HepG2 (cell line): ENCODE results near the gene INHBC. TPM values are rescaled to one million over a fixed set of nuclear protein-coding genes. Genes with fewer than 3 reads are reported as not detected.
A peak's percentile ranks its signal among the peaks of the same experiment; 100 is the strongest.

Experiments
- ATAC-seq: fragments of 200-7000 bp; cut with Tn5 transposase; 3 replicates; pipeline ENCODE4 v1.9.1; 2020; ENCODE audit warnings: mild to moderate bottlenecking, moderate library complexity
- BruUV-seq: library from RNA; stranded (reverse); fragments of 400-500 nt; replicated peaks from 2 replicates; lab custom pipeline; 2021; lab: Mats Ljungman, UMichigan
- CTCF ChIA-PET: fragments of 300-600 bp; formaldehyde crosslinking; extraction: SDS; loops from one replicate; lab custom pipeline; 2021; ENCODE audit warnings: low total read pairs, inconsistent platforms, low intra/inter-chr PET ratio; lab: Yijun Ruan, JAX
- POLR2A ChIA-PET: fragments of 350-600 bp; sonication (Branson Sonifier 250); formaldehyde crosslinking; loops from one replicate; lab custom pipeline; 2020; ENCODE audit warnings: antibody characterized with exemption, inconsistent platforms; lab: Yijun Ruan, JAX
- DNase-seq: peaks from one replicate; pipeline ENCODE4 v3.0.0-alpha.2; 2015; ENCODE audit warnings: low spot score
- FAIRE-seq: peaks from 3 replicates; lab custom pipeline; 2011; peaks lifted over from hg19 to GRCh38; lab: Jason Lieb, UNC
- H2AFZ ChIP-seq: one replicate; pipeline ENCODE4 v1.6.1; 2011; ENCODE audit warnings: low read length, inconsistent platforms
- H3K27ac ChIP-seq: fragments of 300-600 bp; 3 replicates; pipeline ENCODE4 v1.8.0; 2011; ENCODE audit warnings: mixed run types, mild to moderate bottlenecking, mixed read lengths, low read length, inconsistent platforms; ENCODE audit not compliant: insufficient read depth; ENCODE audit errors: extremely low read length
- H3K27me3 ChIP-seq, 2 experiments: fragments of 200-600 bp in 1 of 2; 2 replicates in 1 of 2; 3 replicates in 1 of 2; pipeline versions ENCODE4 v1.6.0 to v1.8.0; 2011; ENCODE audit warnings: low read length in 2 of 2, mild to moderate bottlenecking in 2 of 2, moderate library complexity in 2 of 2, inconsistent platforms in 1 of 2; ENCODE audit not compliant: insufficient read depth in 2 of 2, control insufficient read depth in 1 of 2
- H3K36me3 ChIP-seq, 2 experiments: fragments of 200-600 bp in 1 of 2; replicated peaks in 1 of 2; 2 replicates in 1 of 2; 3 replicates in 1 of 2; pipeline versions ENCODE4 v1.5.1 to v1.8.0; 2011; ENCODE audit warnings: low read length in 2 of 2, inconsistent platforms in 1 of 2; ENCODE audit not compliant: insufficient read depth in 2 of 2, control insufficient read depth in 1 of 2
- H3K4me1 ChIP-seq: 2 replicates; pipeline ENCODE4 v1.5.1; 2012; ENCODE audit warnings: low read length, inconsistent platforms; ENCODE audit not compliant: insufficient read depth
- H3K4me2 ChIP-seq: 2 replicates; pipeline ENCODE4 v1.6.0; 2011; ENCODE audit warnings: low read depth, low read length, inconsistent platforms
- H3K4me3 ChIP-seq, 3 experiments: fragments of 200-600 bp in 1 of 3; sonication (generic), shearing (Covaris generic) in 1 of 3; replicated peaks in 1 of 3; 2 replicates each; pipeline ENCODE4 v1.5.1; 2011 to 2016; ENCODE audit warnings: low read length in 3 of 3, inconsistent platforms in 2 of 3, low read depth in 2 of 3, mild to moderate bottlenecking in 2 of 3, control low read depth in 1 of 3, mixed read lengths in 1 of 3; ENCODE audit not compliant: insufficient read depth in 1 of 3
- H3K79me2 ChIP-seq: one replicate; pipeline ENCODE4 v1.6.1; 2011; ENCODE audit warnings: low read length, inconsistent platforms; ENCODE audit not compliant: insufficient read depth
- H3K9ac ChIP-seq: 2 replicates; pipeline ENCODE4 v1.6.0; 2011; ENCODE audit warnings: mild to moderate bottlenecking, low read depth, low read length, inconsistent platforms; ENCODE audit not compliant: insufficient read depth
- H3K9me3 ChIP-seq: 2 replicates; pipeline ENCODE4 v1.5.1; 2012; ENCODE audit warnings: mild to moderate bottlenecking, low read length
- H4K20me1 ChIP-seq: 2 replicates; pipeline ENCODE4 v1.6.0; 2011; ENCODE audit warnings: inconsistent platforms, mild to moderate bottlenecking, low read length, moderate library complexity; ENCODE audit not compliant: insufficient read depth
- BRCA1 ChIP-seq: sonication (generic); formaldehyde crosslinking; IDR thresholded peaks from 2 replicates; pipeline ENCODE4 v1.4.0; 2020; ENCODE audit warnings: missing genetic modification reagents
- CBX2 ChIP-seq, 2 experiments: fragments of 200-600 bp in 1 of 2; sonication (generic); formaldehyde crosslinking in 1 of 2; IDR thresholded peaks; 2 replicates each; pipeline versions ENCODE4 v1.7.0 to v1.8.1; 2018 to 2022; ENCODE audit warnings: low read depth in 2 of 2, low read length in 1 of 2, mild to moderate bottlenecking in 1 of 2, missing genetic modification reagents in 1 of 2
- MEIS1 ChIP-seq: sonication (generic); formaldehyde crosslinking; IDR thresholded peaks from 2 replicates; pipeline ENCODE4 v1.9.0; 2021; ENCODE audit warnings: mild to moderate bottlenecking, missing genetic modification reagents, moderate library complexity, borderline replicate concordance
- NFAT5 ChIP-seq: sonication (generic); formaldehyde crosslinking; IDR thresholded peaks from 2 replicates; pipeline ENCODE4 v1.4.0; 2020; ENCODE audit warnings: missing genetic modification reagents
- NFKBIZ ChIP-seq: IDR thresholded peaks from 2 replicates; pipeline ENCODE4 v1.6.1; 2018; ENCODE audit warnings: missing genetic modification reagents, missing compliant biosample characterization
- POLR2G ChIP-seq: fragments of 200-400 bp; formaldehyde crosslinking; IDR thresholded peaks from 2 replicates; pipeline ENCODE4 v1.6.1; 2018; ENCODE audit warnings: mild to moderate bottlenecking, low read depth, low read length, moderate library complexity
- RBFOX2 ChIP-seq: fragments of 200-400 bp; formaldehyde crosslinking; IDR thresholded peaks from 2 replicates; pipeline ENCODE4 v1.6.1; 2017; ENCODE audit warnings: low read depth, mild to moderate bottlenecking, low read length
- RBM39 ChIP-seq: fragments of 200-400 bp; formaldehyde crosslinking; IDR thresholded peaks from one replicate; pipeline ENCODE4 v1.6.1; 2018; ENCODE audit warnings: antibody characterized with exemption, mild to moderate bottlenecking, low read depth, low read length; ENCODE audit not compliant: poor library complexity, severe bottlenecking
- TEAD3 ChIP-seq: optimal IDR thresholded peaks from 2 replicates; pipeline ENCODE3; 2016; ENCODE audit warnings: borderline replicate concordance
- TMF1 ChIP-seq: sonication (generic); formaldehyde crosslinking; IDR thresholded peaks from 2 replicates; pipeline ENCODE4 v1.8.1; 2022; ENCODE audit warnings: low read depth, missing genetic modification reagents
- ZNF276 ChIP-seq: sonication (generic); formaldehyde crosslinking; IDR thresholded peaks from 2 replicates; pipeline ENCODE4 v1.4.0; 2020; ENCODE audit warnings: mild to moderate bottlenecking, low read depth, missing genetic modification reagents
- ZNF30 ChIP-seq: sonication (generic); formaldehyde crosslinking; IDR thresholded peaks from 2 replicates; pipeline ENCODE4 v1.5.0; 2020; ENCODE audit warnings: mild to moderate bottlenecking, missing genetic modification reagents
- ZNF562 ChIP-seq: sonication (generic); formaldehyde crosslinking; IDR thresholded peaks from 2 replicates; pipeline ENCODE4 v1.8.0; 2022; ENCODE audit warnings: missing genetic modification reagents, borderline replicate concordance
- ZNF782 ChIP-seq: sonication (generic); formaldehyde crosslinking; IDR thresholded peaks from 2 replicates; pipeline ENCODE4 v1.4.0; 2020; ENCODE audit warnings: missing genetic modification reagents, mild to moderate bottlenecking, borderline replicate concordance
- WGBS: methylation state at CpG from one replicate; pipeline ENCODE4 v1.1.6; 2017; ENCODE audit warnings: low lambda C conversion rate; 5-methylcytosine and 5-hydroxymethylcytosine counted together
- in situ Hi-C: cut with HindIII; loops from 2 replicates; pipeline ENCODE4 v1.10.0; 2017; ENCODE audit warnings: low pct_unique_long_range_greater_than_20kb; ENCODE audit not compliant: extremely low pct_ligation_motif_present
- intact Hi-C: fragments of 100-400 bp; cut with micrococcal nuclease; formaldehyde crosslinking; loops from one replicate; pipeline ENCODE4 v1.10.0; 2022; ENCODE audit not compliant: unreplicated experiment
- polyA plus RNA-seq, 8 experiments: library from polyadenylated mRNA; depleted of rRNA in 3 of 8; stranded (reverse) in 7 of 8; unstranded in 1 of 8; fragments of >200 nt; fragmentation: Illumina TruSeq in 4 of 8; extraction: Trizol in 4 of 8; gene quantifications; 2 replicates each; pipeline versions ENCODE4 v1.2.1 to v1.2.3, GENCODE V29; 2011 to 2016; ENCODE audit warnings: low read depth in 4 of 8, missing spikeins in 1 of 8, mixed read lengths in 1 of 8; ENCODE audit not compliant: insufficient read depth in 1 of 8
- total RNA-seq, 5 experiments: library from RNA; depleted of rRNA; stranded (reverse); fragments of >200 nt; fragmentation: Illumina TruSeq; extraction: Trizol; gene quantifications; 2 replicates each; pipeline ENCODE4 v1.2.3, GENCODE V29; 2016; ENCODE audit warnings: low read depth in 1 of 5

INHBC gene
- total and polyA plus RNA-seq, 2 of the 13 experiments (the other 11 are each of a cell fraction or from before 2014, with no cell fraction given) = 1.8 to 13.8 TPM

DNA sequence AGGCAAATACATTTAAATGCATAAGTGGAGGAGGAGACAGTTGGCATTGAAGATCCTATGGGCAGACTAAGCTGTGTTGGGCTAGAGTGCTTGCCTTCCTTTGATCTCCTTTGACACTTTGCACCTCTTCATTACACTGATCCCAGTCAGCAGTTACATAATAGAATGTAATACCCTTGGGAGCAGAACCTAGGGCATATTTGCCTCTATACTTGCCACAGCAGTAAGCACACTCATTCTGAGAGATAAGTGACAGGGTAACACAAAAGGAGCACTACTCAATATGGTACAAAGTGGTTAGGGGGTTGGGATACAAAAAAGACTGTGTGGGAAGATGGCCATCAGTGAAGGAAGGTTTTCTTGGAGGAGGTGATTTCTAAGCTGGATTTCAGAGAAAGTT is 62.2 kb downstream of the INHBC start (continued):
- TF ChIP-seq NFAT5 (CRISPR knock-in tag) (no peak), BRCA1 (CRISPR knock-in tag) (no peak), MEIS1 (CRISPR knock-in tag) (no peak)
- TF ChIP-seq, all 625 proteins: peak for 7

GRCh38 chr12:57497223-57498131 is 62.9 kb downstream of the INHBC start:
- ATAC-seq (no peak), DNase-seq (no peak), FAIRE-seq (no peak)
- H4K20me1 ChIP-seq = peaks cover 4% of the 10 kb centered on the region
- no peaks in the 10 kb centered on the region for H3K79me2 ChIP-seq
- H3K9me3 ChIP-seq = no peaks in the 10 kb centered on the region
- POLR2A ChIA-PET = interaction anchor here (0.6 to 1.3 kb wide), 2 partner anchors 12 to 134 kb away, joined by 3 read pairs; no protein-coding TSS in a partner anchor
- BruUV-seq = TSS peak; percentile 19
- H3K4me2 ChIP-seq = no peak overlapping the region
- H3K9ac ChIP-seq = no peak overlapping the region
- intact Hi-C loops (no loop called here), in situ Hi-C loops (no loop called here)
- 97% methylated on average over 11 of the region's 12 CpGs for WGBS
- H3K36me3 ChIP-seq = peaks cover 20 to 54% of the 10 kb centered on the region in 2 experiments; a peak in 4 of 5 replicates
- H2AFZ ChIP-seq = no peak overlapping the region
- CTCF ChIA-PET = no interaction called here
- peaks cover 10% of the 10 kb centered on the region for H3K4me1 ChIP-seq
- H3K27me3 ChIP-seq = no peaks in the 10 kb centered on the region
- no peak overlapping the region for H3K4me3 ChIP-seq
- no peak overlapping the region for H3K27ac ChIP-seq
- no peak for TF ChIP-seq ZNF782
- TF ChIP-seq ZNF562 (CRISPR knock-in tag) = no peak
- TF ChIP-seq RBFOX2 = peak; percentile 64
- no peak for TF ChIP-seq NFKBIZ (CRISPR knock-in tag)
- TF ChIP-seq ZNF30 (CRISPR knock-in tag) = no peak
- no peak for TF ChIP-seq TMF1
- no peak for TF ChIP-seq RBM39
- TF ChIP-seq POLR2G = 0 out of 2 replicates have a peak, but pooled peaks have one; percentile 35
- TF ChIP-seq TEAD3 (CRISPR knock-in tag) = no peak
- no peak for TF ChIP-seq ZNF276
- TF ChIP-seq CBX2 (IDR thresholded peaks at IDR 0.05; ENCODE audit: low read depth, low read length) = no peak
- TF ChIP-seq CBX2 (CRISPR knock-in tag; IDR thresholded peaks at IDR 0.05; ENCODE audit: low read depth) = no peak
